ENCODE data around the gene TIMP4. TPM values are rescaled to one million over a fixed set of nuclear protein-coding genes. Genes with fewer than 3 reads are reported as not detected.

Gene TIMP4
- total RNA-seq, 1 experiment from 2014 or later = not detected

DNA sequence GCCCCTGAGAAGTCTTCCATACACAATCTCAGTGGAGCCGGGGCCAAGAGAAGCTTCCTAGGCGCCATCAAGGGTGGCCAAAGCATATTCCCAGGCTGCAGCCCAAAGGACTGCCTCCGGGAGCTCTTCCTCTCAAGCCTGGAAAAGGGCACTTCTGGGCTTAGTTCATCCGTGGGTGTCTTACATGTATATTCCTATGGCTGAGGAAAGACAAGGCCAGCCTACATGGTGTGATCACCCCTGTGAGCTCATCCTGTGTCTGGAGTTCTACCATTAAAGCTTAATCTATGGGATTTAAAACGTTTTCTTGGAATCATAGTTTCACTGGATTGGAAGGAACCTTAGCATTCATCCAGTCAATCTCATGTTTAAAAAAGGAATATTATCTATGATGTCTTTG is 21.9 kb upstream of the TIMP4 start:
- Histone ChIP-seq H3K36me3 (ENCODE audit: control insufficient read depth, insufficient read depth, low read length) (no peaks in the 10 kb centered on the region), H3K27ac (ENCODE audit: low read length) (no peak overlapping the region), H3K27me3 (ENCODE audit: control insufficient read depth, insufficient read depth, low read length) (no peaks in the 10 kb centered on the region), H3K9me3 (ENCODE audit: control insufficient read depth, insufficient read depth, low read depth, low read length) (no peaks in the 10 kb centered on the region), H3K4me1 (ENCODE audit: control insufficient read depth, insufficient read depth, low read length) (no peaks in the 10 kb centered on the region), H3K4me3 (ENCODE audit: low read depth in 2 of 2, low read length in 2 of 2) (no peak overlapping the region)
- ChIA-PET CTCF (no interaction called here), POLR2A (no interaction called here)
- DNase-seq (ENCODE audit: low read depth, low spot score) = no peak
- no TSS peak for BruUV-seq (replicated peaks)
- TF ChIP-seq, protein P1, sequence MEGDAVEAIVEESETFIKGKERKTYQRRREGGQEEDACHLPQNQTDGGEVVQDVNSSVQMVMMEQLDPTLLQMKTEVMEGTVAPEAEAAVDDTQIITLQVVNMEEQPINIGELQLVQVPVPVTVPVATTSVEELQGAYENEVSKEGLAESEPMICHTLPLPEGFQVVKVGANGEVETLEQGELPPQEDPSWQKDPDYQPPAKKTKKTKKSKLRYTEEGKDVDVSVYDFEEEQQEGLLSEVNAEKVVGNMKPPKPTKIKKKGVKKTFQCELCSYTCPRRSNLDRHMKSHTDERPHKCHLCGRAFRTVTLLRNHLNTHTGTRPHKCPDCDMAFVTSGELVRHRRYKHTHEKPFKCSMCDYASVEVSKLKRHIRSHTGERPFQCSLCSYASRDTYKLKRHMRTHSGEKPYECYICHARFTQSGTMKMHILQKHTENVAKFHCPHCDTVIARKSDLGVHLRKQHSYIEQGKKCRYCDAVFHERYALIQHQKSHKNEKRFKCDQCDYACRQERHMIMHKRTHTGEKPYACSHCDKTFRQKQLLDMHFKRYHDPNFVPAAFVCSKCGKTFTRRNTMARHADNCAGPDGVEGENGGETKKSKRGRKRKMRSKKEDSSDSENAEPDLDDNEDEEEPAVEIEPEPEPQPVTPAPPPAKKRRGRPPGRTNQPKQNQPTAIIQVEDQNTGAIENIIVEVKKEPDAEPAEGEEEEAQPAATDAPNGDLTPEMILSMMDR (IDR thresholded peaks at IDR 0.05) = no peak
- in situ Hi-C loops (cut with HindIII; ENCODE audit: low pct_unique_long_range_greater_than_20kb, low sequenced_read_pairs) = no loop called here
- no peak for ATAC-seq
- intact Hi-C loops (cut with micrococcal nuclease; ENCODE audit: unreplicated experiment) = no loop called here

DNA sequence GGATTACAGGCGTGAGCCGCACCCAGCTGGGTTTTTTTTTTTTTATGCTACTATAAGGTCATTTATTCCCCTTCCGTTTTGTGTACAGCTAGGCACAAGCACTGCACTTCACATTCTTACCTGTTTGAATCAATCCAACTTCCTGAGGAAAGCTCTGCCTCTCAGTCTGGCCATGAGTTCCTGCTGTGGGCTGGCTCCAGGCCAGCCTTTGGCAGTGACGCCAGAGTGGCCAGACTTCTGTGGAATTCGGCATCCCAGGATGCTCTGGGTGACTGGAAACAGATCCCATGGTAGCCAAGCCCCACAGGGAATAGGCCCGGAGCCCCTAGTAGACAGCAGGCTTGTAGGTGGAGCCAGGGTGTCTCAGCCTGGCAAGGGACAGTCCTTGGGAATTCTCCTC is 21.5 kb upstream of the TIMP4 start:
- ChIA-PET CTCF (no interaction called here), POLR2A (no interaction called here)
- Histone ChIP-seq H3K4me1 (ENCODE audit: control insufficient read depth, insufficient read depth, low read length) (no peaks in the 10 kb centered on the region), H3K9me3 (ENCODE audit: control insufficient read depth, insufficient read depth, low read depth, low read length) (no peaks in the 10 kb centered on the region), H3K27me3 (ENCODE audit: control insufficient read depth, insufficient read depth, low read length) (no peaks in the 10 kb centered on the region), H3K36me3 (ENCODE audit: control insufficient read depth, insufficient read depth, low read length) (no peaks in the 10 kb centered on the region), H3K4me3 (ENCODE audit: low read depth in 2 of 2, low read length in 2 of 2) (no peak overlapping the region), H3K27ac (ENCODE audit: low read length) (no peak overlapping the region)
- BruUV-seq (replicated peaks) = no TSS peak
- intact Hi-C loops (cut with micrococcal nuclease; ENCODE audit: unreplicated experiment) (no loop called here), in situ Hi-C loops (cut with HindIII; ENCODE audit: low pct_unique_long_range_greater_than_20kb, low sequenced_read_pairs) (no loop called here)
- TF ChIP-seq, protein P1 (IDR thresholded peaks at IDR 0.05) = no peak
- TF ChIP-seq TCF7L2 (IDR thresholded peaks at IDR 0.05; ENCODE audit: low read depth, low read length) = no peak
- no peak for TF ChIP-seq SIN3A (IDR thresholded peaks at IDR 0.05; ENCODE audit: borderline replicate concordance, insufficient read depth, low read depth, low read length)
- TF ChIP-seq, protein P2, sequence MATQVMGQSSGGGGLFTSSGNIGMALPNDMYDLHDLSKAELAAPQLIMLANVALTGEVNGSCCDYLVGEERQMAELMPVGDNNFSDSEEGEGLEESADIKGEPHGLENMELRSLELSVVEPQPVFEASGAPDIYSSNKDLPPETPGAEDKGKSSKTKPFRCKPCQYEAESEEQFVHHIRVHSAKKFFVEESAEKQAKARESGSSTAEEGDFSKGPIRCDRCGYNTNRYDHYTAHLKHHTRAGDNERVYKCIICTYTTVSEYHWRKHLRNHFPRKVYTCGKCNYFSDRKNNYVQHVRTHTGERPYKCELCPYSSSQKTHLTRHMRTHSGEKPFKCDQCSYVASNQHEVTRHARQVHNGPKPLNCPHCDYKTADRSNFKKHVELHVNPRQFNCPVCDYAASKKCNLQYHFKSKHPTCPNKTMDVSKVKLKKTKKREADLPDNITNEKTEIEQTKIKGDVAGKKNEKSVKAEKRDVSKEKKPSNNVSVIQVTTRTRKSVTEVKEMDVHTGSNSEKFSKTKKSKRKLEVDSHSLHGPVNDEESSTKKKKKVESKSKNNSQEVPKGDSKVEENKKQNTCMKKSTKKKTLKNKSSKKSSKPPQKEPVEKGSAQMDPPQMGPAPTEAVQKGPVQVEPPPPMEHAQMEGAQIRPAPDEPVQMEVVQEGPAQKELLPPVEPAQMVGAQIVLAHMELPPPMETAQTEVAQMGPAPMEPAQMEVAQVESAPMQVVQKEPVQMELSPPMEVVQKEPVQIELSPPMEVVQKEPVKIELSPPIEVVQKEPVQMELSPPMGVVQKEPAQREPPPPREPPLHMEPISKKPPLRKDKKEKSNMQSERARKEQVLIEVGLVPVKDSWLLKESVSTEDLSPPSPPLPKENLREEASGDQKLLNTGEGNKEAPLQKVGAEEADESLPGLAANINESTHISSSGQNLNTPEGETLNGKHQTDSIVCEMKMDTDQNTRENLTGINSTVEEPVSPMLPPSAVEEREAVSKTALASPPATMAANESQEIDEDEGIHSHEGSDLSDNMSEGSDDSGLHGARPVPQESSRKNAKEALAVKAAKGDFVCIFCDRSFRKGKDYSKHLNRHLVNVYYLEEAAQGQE (IDR thresholded peaks at IDR 0.05; ENCODE audit: insufficient read depth in 1 of 2, low read depth in 2 of 2, low read length in 1 of 2) = no peak
- no peak for TF ChIP-seq POLR2AphosphoS5 (IDR thresholded peaks at IDR 0.05; ENCODE audit: low read depth, low read length)
- DNase-seq (ENCODE audit: low read depth, low spot score) (no peak), ATAC-seq (no peak)

DNA sequence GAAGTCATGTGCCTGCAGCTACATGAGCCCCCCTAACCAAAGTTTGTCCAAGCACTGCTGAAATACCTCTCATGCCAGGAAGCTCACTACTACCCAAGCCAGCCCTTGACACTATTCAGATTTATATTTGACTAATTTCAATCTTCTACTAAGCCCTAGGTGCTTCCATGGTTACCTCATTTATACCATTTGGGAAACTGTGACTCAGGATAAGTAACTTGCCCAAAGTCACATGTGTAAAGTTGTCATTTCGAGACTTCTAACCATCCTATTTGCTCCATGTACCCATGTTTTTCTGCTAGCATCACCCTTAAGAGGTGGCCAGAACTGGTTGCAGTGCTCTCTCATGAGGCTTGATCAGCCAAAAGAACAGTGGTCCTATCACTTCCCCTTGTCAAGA is 20.7 kb upstream of the TIMP4 start:
- no peak overlapping the region for H3K27ac ChIP-seq (ENCODE audit: low read length)
- TF ChIP-seq, protein P2 (IDR thresholded peaks at IDR 0.05; ENCODE audit: insufficient read depth in 1 of 2, low read depth in 2 of 2, low read length in 1 of 2) = no peak
- no peaks in the 10 kb centered on the region for H3K36me3 ChIP-seq (ENCODE audit: control insufficient read depth, insufficient read depth, low read length)
- ChIA-PET POLR2A (no interaction called here), CTCF (interaction anchor here (0.6 to 0.7 kb wide), 2 partner anchors 16 to 69 kb away, joined by 6 to 15 read pairs; no protein-coding TSS in a partner anchor)
- H3K9me3 ChIP-seq (ENCODE audit: control insufficient read depth, insufficient read depth, low read depth, low read length) = no peaks in the 10 kb centered on the region
- H3K27me3 ChIP-seq (ENCODE audit: control insufficient read depth, insufficient read depth, low read length) = no peaks in the 10 kb centered on the region
- intact Hi-C loops (cut with micrococcal nuclease; ENCODE audit: unreplicated experiment) (loop anchor here (5.0 kb wide), 1 partner anchor 42 kb away; no protein-coding TSS in a partner anchor), in situ Hi-C loops (cut with HindIII; ENCODE audit: low pct_unique_long_range_greater_than_20kb, low sequenced_read_pairs) (no loop called here)
- H3K4me1 ChIP-seq (ENCODE audit: control insufficient read depth, insufficient read depth, low read length) = no peaks in the 10 kb centered on the region
- ATAC-seq (no peak), DNase-seq (ENCODE audit: low read depth, low spot score) (no peak)
- H3K4me3 ChIP-seq (ENCODE audit: low read depth in 2 of 2, low read length in 2 of 2) = no peak overlapping the region
- BruUV-seq (replicated peaks) = no TSS peak

Data from Panc1 (cell line).